Osteocyte (in vitro differentiated cells): ENCODE measurements around the gene TOPAZ1. TPM values are rescaled to one million over a fixed set of nuclear protein-coding genes. Genes with fewer than 3 reads are reported as not detected.
"Not testable (repeated sequence)": the region's sequence is repeated elsewhere in the genome, so short reads cannot be mapped to it uniquely, and the experiment has no call there.

Source experiments
- DNase-seq: peaks from one replicate; pipeline ENCODE4 v3.0.0; 2021; ENCODE audit warnings: mixed read lengths; ENCODE audit not compliant: unreplicated experiment; ENCODE audit errors: extremely low spot score
- H3K27ac Mint-ChIP-seq: one replicate; pipeline ENCODE4 v1.8.0; 2021; ENCODE audit warnings: mild to moderate bottlenecking, mixed read lengths; ENCODE audit not compliant: unreplicated experiment
- H3K27me3 Mint-ChIP-seq: one replicate; pipeline ENCODE4 v1.8.0; 2021; ENCODE audit warnings: mixed read lengths; ENCODE audit not compliant: unreplicated experiment
- H3K36me3 Mint-ChIP-seq: one replicate; pipeline ENCODE4 v1.8.0; 2021; ENCODE audit warnings: mixed read lengths; ENCODE audit not compliant: unreplicated experiment
- H3K4me1 Mint-ChIP-seq: one replicate; pipeline ENCODE4 v1.8.0; 2021; ENCODE audit warnings: mixed read lengths; ENCODE audit not compliant: unreplicated experiment
- H3K4me3 Mint-ChIP-seq: one replicate; pipeline ENCODE4 v1.8.0; 2021; ENCODE audit warnings: mild to moderate bottlenecking, moderate library complexity, mixed read lengths; ENCODE audit not compliant: unreplicated experiment
- H3K9me3 Mint-ChIP-seq: one replicate; pipeline ENCODE4 v1.8.0; 2021; ENCODE audit warnings: mixed read lengths; ENCODE audit not compliant: unreplicated experiment
- total RNA-seq: library from RNA; stranded (reverse); gene quantifications from 2 replicates; pipeline ENCODE4 v1.2.1, GENCODE V29; 2021
- TF ChIP-seq, protein P1 (sequence below): fragments of 200-600 bp; sonication (generic); IDR thresholded peaks from 2 replicates; pipeline ENCODE4 v1.5.0; 2021; ENCODE audit warnings: antibody characterized with exemption, mild to moderate bottlenecking, moderate library complexity

Gene TOPAZ1
- total RNA-seq, 1 donor from 2014 or later: not detected

- no peak for DNase-seq
- TF ChIP-seq, protein P1, sequence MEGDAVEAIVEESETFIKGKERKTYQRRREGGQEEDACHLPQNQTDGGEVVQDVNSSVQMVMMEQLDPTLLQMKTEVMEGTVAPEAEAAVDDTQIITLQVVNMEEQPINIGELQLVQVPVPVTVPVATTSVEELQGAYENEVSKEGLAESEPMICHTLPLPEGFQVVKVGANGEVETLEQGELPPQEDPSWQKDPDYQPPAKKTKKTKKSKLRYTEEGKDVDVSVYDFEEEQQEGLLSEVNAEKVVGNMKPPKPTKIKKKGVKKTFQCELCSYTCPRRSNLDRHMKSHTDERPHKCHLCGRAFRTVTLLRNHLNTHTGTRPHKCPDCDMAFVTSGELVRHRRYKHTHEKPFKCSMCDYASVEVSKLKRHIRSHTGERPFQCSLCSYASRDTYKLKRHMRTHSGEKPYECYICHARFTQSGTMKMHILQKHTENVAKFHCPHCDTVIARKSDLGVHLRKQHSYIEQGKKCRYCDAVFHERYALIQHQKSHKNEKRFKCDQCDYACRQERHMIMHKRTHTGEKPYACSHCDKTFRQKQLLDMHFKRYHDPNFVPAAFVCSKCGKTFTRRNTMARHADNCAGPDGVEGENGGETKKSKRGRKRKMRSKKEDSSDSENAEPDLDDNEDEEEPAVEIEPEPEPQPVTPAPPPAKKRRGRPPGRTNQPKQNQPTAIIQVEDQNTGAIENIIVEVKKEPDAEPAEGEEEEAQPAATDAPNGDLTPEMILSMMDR: no peak
- Mint-ChIP-seq H3K9me3 (no peaks in the 10 kb centered on the region), H3K4me1 (peaks cover 41% of the 10 kb centered on the region), H3K36me3 (peaks cover 3% of the 10 kb centered on the region), H3K4me3 (peak overlapping the region; percentile 98), H3K27me3 (peaks cover 5% of the 10 kb centered on the region), H3K27ac (peak overlapping the region; percentile 98)
These were observed 97.7 kb downstream of the TOPAZ1 start for GRCh38 chr3:44339181-44340057.

- no peak for DNase-seq
- TF ChIP-seq, protein P1: no peak
- peak overlapping the region; percentile 98 for H3K27ac Mint-ChIP-seq
- no peaks in the 10 kb centered on the region for H3K9me3 Mint-ChIP-seq
- peaks cover 3% of the 10 kb centered on the region for H3K36me3 Mint-ChIP-seq
- peaks cover under 1% of the 10 kb centered on the region for H3K27me3 Mint-ChIP-seq
- peak overlapping the region; percentile 98 for H3K4me3 Mint-ChIP-seq
- peaks cover 41% of the 10 kb centered on the region for H3K4me1 Mint-ChIP-seq
These were observed 98.3 kb downstream of the TOPAZ1 start for GRCh38 chr3:44340058-44340395.

DNA sequence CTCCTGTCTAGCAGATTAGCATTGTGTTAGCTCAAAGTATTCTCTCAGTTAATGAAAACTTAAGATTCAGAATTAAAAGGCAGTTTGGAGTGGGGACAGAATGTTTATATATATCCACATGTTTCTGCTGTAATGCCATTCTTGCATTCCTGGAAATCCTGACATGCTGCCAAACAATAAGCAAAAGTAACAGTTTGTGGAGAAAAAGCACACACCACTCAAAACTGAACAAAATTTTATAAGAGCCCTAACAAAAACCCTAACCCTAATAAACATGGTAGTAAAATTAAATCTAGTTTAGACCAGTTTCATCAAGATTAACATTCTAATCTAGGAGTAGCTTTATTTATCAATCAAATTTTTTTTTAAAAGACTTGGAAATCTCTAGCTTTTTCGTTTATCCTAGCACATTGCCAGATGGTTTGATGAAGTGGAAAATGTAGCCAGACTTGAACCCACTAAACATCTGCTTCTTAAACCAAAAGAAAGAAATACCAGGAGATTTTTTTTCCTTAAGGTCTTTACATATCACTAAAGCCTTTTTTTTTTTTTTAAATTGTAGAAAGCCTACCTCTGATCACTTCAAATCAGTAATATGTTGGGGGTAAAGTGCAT, 100.6 kb downstream of the TOPAZ1 start:
- DNase-seq: no peak
- H3K36me3 Mint-ChIP-seq: peaks cover 3% of the 10 kb centered on the region
- H3K27me3 Mint-ChIP-seq: no peaks in the 10 kb centered on the region
- peak overlapping the region; percentile 80 for H3K27ac Mint-ChIP-seq
- H3K4me1 Mint-ChIP-seq: peaks cover 40% of the 10 kb centered on the region
- H3K4me3 Mint-ChIP-seq: peak overlapping the region; percentile 32
- no peaks in the 10 kb centered on the region for H3K9me3 Mint-ChIP-seq
- TF ChIP-seq, protein P1: no peak

DNA sequence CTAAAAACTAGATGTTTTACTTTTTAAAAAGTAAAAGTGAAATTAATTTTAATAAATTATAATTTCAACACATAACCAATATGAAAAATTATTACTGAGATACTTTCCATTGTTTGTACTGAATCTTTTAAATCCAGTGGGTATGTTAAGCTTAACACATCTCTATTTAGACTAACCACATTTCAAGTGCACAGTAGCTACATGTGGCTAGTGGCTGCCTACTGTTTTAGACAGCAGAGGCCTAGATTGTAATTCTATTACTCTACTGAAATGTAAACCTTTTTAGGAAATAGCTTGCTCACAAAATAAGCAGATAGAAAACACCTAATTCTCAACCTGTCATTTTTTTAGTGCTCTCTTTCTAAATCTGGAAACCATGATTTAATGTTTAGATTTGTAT, 101.7 kb downstream of the TOPAZ1 start:
- peaks cover 35% of the 10 kb centered on the region for H3K4me1 Mint-ChIP-seq
- peaks cover 3% of the 10 kb centered on the region for H3K36me3 Mint-ChIP-seq
- H3K4me3 Mint-ChIP-seq: no peak overlapping the region
- no peaks in the 10 kb centered on the region for H3K27me3 Mint-ChIP-seq
- TF ChIP-seq, protein P1: no peak
- no peak overlapping the region for H3K27ac Mint-ChIP-seq
- no peaks in the 10 kb centered on the region for H3K9me3 Mint-ChIP-seq
- DNase-seq: no peak

DNA sequence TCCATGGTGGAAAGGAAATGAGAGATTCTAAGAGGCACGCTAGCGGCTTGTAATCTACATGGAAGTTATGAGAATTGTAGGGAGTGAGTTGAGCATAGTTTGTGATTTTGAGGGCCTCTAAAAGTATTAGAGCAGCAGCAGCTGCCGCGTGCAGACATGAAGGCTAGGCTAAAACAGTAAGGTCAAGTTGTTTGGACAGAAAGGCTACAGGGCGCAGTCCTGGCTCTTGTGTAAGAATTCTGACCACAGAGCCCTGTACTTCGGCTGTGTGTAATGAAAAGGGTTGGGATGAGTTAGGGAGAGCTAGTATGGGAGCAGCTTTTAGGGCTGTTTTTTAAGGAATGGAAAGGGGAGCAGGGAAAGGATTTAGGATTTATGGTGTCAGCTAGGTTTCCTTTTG, 104.9 kb downstream of the TOPAZ1 start:
- not testable (repeated sequence) for DNase-seq, H3K27me3 Mint-ChIP-seq, H3K27ac Mint-ChIP-seq, H3K9me3 Mint-ChIP-seq, H3K4me3 Mint-ChIP-seq, H3K36me3 Mint-ChIP-seq
- peaks cover 20% of the 10 kb centered on the region for H3K4me1 Mint-ChIP-seq
